Ascending aorta (tissue), 2 donors: ENCODE measurements around the gene OR8I2. TPM values are rescaled to one million over a fixed set of nuclear protein-coding genes. Genes with fewer than 3 reads are reported as not detected.
"Not testable (repeated sequence)": the region's sequence is repeated elsewhere in the genome, so short reads cannot be mapped to it uniquely, and the experiment has no call there.

Experiments
- DNase-seq, 2 donors: peaks; one replicate each; pipeline ENCODE4 v3.0.0-alpha.2; 2019; ENCODE audit warnings: low spot score in 2 of 2
- H3K27ac ChIP-seq, 2 donors: fragments of 200-600 bp; sonication (generic); one replicate each; pipeline ENCODE4 v1.5.1; 2016 to 2017; ENCODE audit warnings: mild to moderate bottlenecking in 1 of 2
- H3K27me3 ChIP-seq: fragments of 200-600 bp; sonication (generic); one replicate; pipeline ENCODE4 v1.5.1; 2017
- H3K36me3 ChIP-seq, 2 donors: fragments of 200-600 bp; sonication (generic); one replicate each; pipeline ENCODE4 v1.5.1; 2016
- H3K4me1 ChIP-seq, 2 donors: fragments of 200-600 bp; sonication (generic); one replicate each; pipeline ENCODE4 v1.5.1; 2016 to 2017; ENCODE audit warnings: mild to moderate bottlenecking in 1 of 2
- H3K4me3 ChIP-seq, 2 donors: fragments of 200-600 bp; sonication (generic); one replicate each; pipeline ENCODE4 v1.5.1; 2016 to 2017; ENCODE audit warnings: mild to moderate bottlenecking in 1 of 2
- H3K9me3 ChIP-seq, 2 donors: fragments of 200-600 bp; sonication (generic); one replicate each; pipeline ENCODE4 v1.5.1; 2016
- intact Hi-C: fragments of 100-400 bp; cut with DNase I; formaldehyde crosslinking; loops from one replicate; pipeline ENCODE4 v1.15.1; 2023
- total RNA-seq: library from RNA; depleted of rRNA; stranded (reverse); fragments of >200 nt; gene quantifications from one replicate; pipeline ENCODE4 v1.1.0, GENCODE V29; 2016
- TF ChIP-seq, protein P1 (sequence below), 3 experiments: fragments of 200-600 bp in 2 of 3; fragments of 450-650 bp in 1 of 3; sonication (generic) in 2 of 3; IDR thresholded peaks; one replicate each; pipeline ENCODE4 v1.5.1; 2016 to 2019; ENCODE audit warnings: antibody characterized with exemption in 3 of 3, mild to moderate bottlenecking in 1 of 3, moderate library complexity in 1 of 3

The OR8I2 gene
- total RNA-seq, 1 donor from 2014 or later, result not detected

DNA sequence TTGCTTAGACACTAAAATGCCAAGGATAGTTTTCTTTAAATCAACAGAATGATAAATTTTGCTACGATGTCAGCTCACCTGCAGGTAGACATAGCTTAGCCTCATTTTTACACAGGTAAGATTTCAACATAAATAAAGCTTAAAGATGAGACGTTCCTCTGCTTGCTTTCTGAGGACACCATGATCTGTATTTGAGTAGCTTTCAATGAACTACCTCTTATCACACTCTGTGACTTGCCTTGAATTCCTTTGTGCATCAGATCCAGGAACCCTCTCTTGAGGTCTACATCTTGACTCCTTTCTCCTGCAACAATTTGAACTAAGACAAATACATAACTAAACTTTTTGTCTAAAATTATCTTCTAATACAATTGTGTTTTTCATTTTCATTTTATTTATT lies 26.1 kb upstream of the OR8I2 start:
- Histone ChIP-seq H3K27me3 (no peaks in the 10 kb centered on the region), H3K9me3 (no peaks in the 10 kb centered on the region), H3K27ac (no peak overlapping the region), H3K36me3 (no peaks in the 10 kb centered on the region), H3K4me3 (no peak overlapping the region), H3K4me1 (no peaks in the 10 kb centered on the region)
- DNase-seq, result no peak
- TF ChIP-seq, protein P1, sequence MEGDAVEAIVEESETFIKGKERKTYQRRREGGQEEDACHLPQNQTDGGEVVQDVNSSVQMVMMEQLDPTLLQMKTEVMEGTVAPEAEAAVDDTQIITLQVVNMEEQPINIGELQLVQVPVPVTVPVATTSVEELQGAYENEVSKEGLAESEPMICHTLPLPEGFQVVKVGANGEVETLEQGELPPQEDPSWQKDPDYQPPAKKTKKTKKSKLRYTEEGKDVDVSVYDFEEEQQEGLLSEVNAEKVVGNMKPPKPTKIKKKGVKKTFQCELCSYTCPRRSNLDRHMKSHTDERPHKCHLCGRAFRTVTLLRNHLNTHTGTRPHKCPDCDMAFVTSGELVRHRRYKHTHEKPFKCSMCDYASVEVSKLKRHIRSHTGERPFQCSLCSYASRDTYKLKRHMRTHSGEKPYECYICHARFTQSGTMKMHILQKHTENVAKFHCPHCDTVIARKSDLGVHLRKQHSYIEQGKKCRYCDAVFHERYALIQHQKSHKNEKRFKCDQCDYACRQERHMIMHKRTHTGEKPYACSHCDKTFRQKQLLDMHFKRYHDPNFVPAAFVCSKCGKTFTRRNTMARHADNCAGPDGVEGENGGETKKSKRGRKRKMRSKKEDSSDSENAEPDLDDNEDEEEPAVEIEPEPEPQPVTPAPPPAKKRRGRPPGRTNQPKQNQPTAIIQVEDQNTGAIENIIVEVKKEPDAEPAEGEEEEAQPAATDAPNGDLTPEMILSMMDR (IDR thresholded peaks at IDR 0.05), result no peak
- intact Hi-C loops, result no loop called here

DNA sequence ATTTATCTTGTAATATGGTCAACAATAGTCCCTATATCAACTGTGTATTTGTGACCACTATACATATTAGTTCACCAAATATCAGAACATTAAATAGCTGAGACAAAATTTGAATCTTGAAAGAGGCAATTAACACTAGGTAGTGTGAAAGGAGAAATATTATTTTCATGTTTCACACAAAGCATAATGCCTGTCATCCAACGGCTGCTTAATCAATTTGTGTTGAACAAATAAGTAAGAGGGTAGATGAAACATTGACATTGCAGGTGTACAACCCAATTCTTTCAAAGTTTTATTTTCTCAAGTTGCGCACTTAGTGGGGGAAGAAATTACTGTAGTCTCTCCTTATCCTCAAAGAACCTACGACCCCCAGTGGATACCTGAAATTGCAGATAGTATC lies 3.4 kb upstream of the OR8I2 start:
- Histone ChIP-seq H3K36me3 (no peaks in the 10 kb centered on the region), H3K27ac (no peak overlapping the region), H3K4me1 (no peaks in the 10 kb centered on the region), H3K27me3 (no peaks in the 10 kb centered on the region), H3K9me3 (no peaks in the 10 kb centered on the region), H3K4me3 (no peak overlapping the region)
- no peak for DNase-seq
- intact Hi-C loops, result no loop called here
- TF ChIP-seq, protein P1 (IDR thresholded peaks at IDR 0.05), result no peak

DNA sequence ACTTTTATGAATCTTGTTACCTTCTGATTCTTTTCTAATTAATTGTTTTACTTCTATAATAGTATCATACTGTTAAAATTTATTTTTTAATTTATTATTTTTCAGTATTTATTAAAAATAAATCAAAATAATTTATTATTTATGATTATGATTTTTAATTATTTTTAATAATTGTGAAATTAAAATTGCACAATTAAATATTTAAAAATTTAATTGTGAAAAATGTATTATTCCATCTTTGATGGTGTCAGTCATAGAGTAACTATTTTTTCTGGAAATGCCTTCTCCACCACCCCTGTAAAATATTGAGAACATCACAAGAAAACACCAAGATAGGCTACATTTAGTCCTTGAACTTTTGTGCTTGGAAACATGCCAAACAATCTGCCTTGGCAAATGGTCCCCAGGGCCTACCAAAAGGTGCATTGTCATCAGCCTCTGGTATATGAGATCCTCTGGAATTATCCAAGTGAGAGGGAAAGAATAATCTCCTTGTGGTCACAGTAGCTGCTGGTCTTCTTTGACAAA lies 10.2 kb downstream of the OR8I2 start, which contains the start of gene OR8H2:
Gene OR8H2 (plus strand): TSS at position 478 of the 528 bp plus-strand sequence. CDS start 1,356 bp downstream, outside the sequence.
- H3K36me3 ChIP-seq, result no peaks in the 10 kb centered on the region

DNA sequence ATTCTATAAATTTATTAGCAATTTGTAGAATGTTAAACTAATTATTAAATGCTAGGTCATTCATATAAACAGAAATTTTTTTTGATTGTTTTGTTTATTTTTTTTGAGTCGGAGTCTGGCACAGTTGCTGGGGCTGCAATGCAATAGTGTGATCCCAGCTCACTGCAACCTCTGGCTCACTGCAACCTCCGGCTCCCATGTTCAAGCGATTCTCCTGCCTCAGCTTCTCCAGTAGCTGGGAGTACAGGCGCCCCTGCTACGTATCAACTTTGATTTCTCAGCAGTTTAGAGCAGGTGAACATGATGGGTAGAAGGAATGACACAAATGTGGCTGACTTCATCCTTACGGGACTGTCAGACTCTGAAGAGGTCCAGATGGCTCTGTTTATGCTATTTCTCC lies 29.0 kb downstream of the OR8I2 start, which contains the start of gene OR8H3:
Gene OR8H3 (plus strand): TSS at position 301 of the 400 bp plus-strand sequence. CDS start 0 bp downstream, at position 301.
- TF ChIP-seq, protein P1 (IDR thresholded peaks at IDR 0.05), result no peak
- no peak within 1 kb of the TSS for H3K27ac ChIP-seq
- H3K27me3 ChIP-seq, result no peaks in the 10 kb centered on the region
- no peak within 1 kb of the TSS for H3K4me3 ChIP-seq
- no peak for DNase-seq
- intact Hi-C loops, result no loop called here
- no peaks in the 10 kb centered on the region for H3K36me3 ChIP-seq
- H3K9me3 ChIP-seq, result no peaks in the 10 kb centered on the region
- no peaks in the 10 kb centered on the region for H3K4me1 ChIP-seq

More for the DNA sequence above, 10.2 kb downstream of the OR8I2 start, which contains the start of gene OR8H2:
- Histone ChIP-seq H3K4me3 (no peak within 1 kb of the TSS), H3K9me3 (no peaks in the 10 kb centered on the region), H3K4me1 (no peaks in the 10 kb centered on the region), H3K27me3 (no peaks in the 10 kb centered on the region), H3K27ac (no peak within 1 kb of the TSS)
- DNase-seq, result no peak
- TF ChIP-seq, protein P1 (IDR thresholded peaks at IDR 0.05), result no peak
- intact Hi-C loops, result no loop called here

DNA sequence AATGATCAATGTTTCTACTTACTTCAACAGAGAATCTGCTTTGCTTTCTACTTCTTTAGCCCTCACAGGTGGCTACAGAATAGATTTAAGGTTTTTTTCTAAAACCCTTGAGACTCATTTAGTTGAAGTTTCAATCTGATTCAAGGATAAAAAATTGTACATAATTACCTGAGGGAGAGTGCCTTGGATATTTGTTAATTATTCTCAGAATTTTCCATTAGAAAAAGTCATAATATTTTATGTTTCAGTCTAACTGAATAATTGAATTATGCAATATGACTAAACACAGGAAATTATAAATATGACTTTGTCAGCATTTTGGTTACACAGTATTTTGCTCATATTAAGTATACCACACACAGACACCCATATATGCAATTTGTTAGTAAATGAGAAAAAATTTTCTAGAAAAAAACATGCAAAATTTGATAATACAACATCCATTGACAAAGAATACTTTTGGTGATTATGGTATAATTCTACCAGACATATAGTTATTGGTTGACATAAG lies 47.1 kb downstream of the OR8I2 start, which contains the start of gene OR8J3:
Gene OR8J3 (minus strand): TSS at position 51 of the 511 bp plus-strand sequence. CDS start 2,483 bp downstream, outside the sequence.
- no peaks in the 10 kb centered on the region for H3K27me3 ChIP-seq
- no peaks in the 10 kb centered on the region for H3K36me3 ChIP-seq
- no peak within 1 kb of the TSS for H3K27ac ChIP-seq
- TF ChIP-seq, protein P1 (IDR thresholded peaks at IDR 0.05), result no peak
- intact Hi-C loops, result no loop called here
- no peak within 1 kb of the TSS for H3K4me3 ChIP-seq
- no peaks in the 10 kb centered on the region for H3K9me3 ChIP-seq
- no peak for DNase-seq
- no peaks in the 10 kb centered on the region for H3K4me1 ChIP-seq

DNA sequence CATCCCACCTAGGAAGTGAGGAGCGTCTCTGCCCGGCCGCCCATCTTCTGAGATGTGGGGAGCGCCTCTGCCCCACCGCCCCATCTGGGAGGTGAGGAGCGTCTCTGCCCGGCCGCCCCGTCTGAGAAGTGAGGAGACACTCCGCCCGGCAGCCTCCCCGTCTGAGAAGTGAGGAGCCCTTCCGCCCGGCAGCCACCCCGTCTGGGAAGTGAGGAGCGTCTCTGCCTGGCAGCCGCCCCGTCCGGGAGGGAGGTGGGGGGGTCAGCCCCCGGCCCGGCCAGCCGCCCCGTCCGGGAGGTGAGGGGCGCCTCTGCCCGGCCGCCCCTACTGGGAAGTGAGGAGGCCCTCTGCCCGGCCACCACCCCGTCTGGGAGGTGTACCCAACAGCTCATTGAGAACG lies 50.6 kb downstream of the OR8I2 start:
- DNase-seq, H3K4me3 ChIP-seq, H3K27ac ChIP-seq, H3K4me1 ChIP-seq, intact Hi-C loops, H3K9me3 ChIP-seq, H3K27me3 ChIP-seq, H3K36me3 ChIP-seq: not testable (repeated sequence)

Other genes with a start within 250 kb of the OR8I2 start
- not detected for gene TRIM51, start 210.0 kb upstream of the OR8I2 start, total RNA-seq
- not detected for gene OR5W2, start 178.7 kb upstream of the OR8I2 start, total RNA-seq
- gene OR5I1, start 156.9 kb upstream of the OR8I2 start, total RNA-seq, result not detected
- 0.64 TPM for gene OR10AG1, start 123.4 kb upstream of the OR8I2 start, total RNA-seq
- gene OR5F1, start 98.7 kb upstream of the OR8I2 start, total RNA-seq, result not detected
- not detected for gene OR5AS1, start 65.7 kb upstream of the OR8I2 start, total RNA-seq
- not detected for gene OR8H2, start 10.4 kb downstream of the OR8I2 start, total RNA-seq
- not detected for gene OR8H3, start 29.1 kb downstream of the OR8I2 start, total RNA-seq
- gene OR8J3, start 46.9 kb downstream of the OR8I2 start, total RNA-seq, result not detected
- not detected for gene OR8K5, start 67.0 kb downstream of the OR8I2 start, total RNA-seq
- gene OR5J2, start 83.3 kb downstream of the OR8I2 start, total RNA-seq, result not detected
- not detected for gene OR5T2, start 140.9 kb downstream of the OR8I2 start, total RNA-seq
- not detected for gene OR5T3, start 158.9 kb downstream of the OR8I2 start, total RNA-seq
- not detected for gene OR5T1, start 180.8 kb downstream of the OR8I2 start, total RNA-seq
- not detected for gene OR8H1, start 198.9 kb downstream of the OR8I2 start, total RNA-seq
- not detected for gene OR8K3, start 221.8 kb downstream of the OR8I2 start, total RNA-seq